GM19193 (cell line): ENCODE measurements around the gene RAB31.

Source experiments
- POLR2A ChIP-seq: IDR thresholded peaks from 4 replicates; pipeline ENCODE4 v1.6.1; 2011; ENCODE audit not compliant: insufficient read depth, insufficient read length; ENCODE audit errors: extremely low read depth

RAB31 gene

GRCh38 chr18:9685615-9685890 lies 22.5 kb upstream of the RAB31 start:
- no peak for TF ChIP-seq POLR2A

- no peak for TF ChIP-seq POLR2A
These were observed 19.9 kb upstream of the RAB31 start for GRCh38 chr18:9688036-9688741.

- no peak for TF ChIP-seq POLR2A
These were observed 18.8 kb upstream of the RAB31 start for GRCh38 chr18:9689253-9689652.

GRCh38 chr18:9690418-9691188 lies 17.5 kb upstream of the RAB31 start:
- no peak for TF ChIP-seq POLR2A

GRCh38 chr18:9691235-9691634 lies 16.9 kb upstream of the RAB31 start:
- TF ChIP-seq POLR2A: no peak

GRCh38 chr18:9694174-9694573 lies 13.9 kb upstream of the RAB31 start:
- no peak for TF ChIP-seq POLR2A

- no peak for TF ChIP-seq POLR2A
These were observed 13.1 kb upstream of the RAB31 start for GRCh38 chr18:9694952-9695495.

- TF ChIP-seq POLR2A: no peak
These were observed 12.5 kb upstream of the RAB31 start for GRCh38 chr18:9695605-9696004.

- TF ChIP-seq POLR2A: no peak
These were observed 12.0 kb upstream of the RAB31 start for GRCh38 chr18:9696112-9696511.

GRCh38 chr18:9696701-9697100 lies 11.4 kb upstream of the RAB31 start:
- no peak for TF ChIP-seq POLR2A

- TF ChIP-seq POLR2A: no peak
These were observed 11.0 kb upstream of the RAB31 start for GRCh38 chr18:9697121-9697520.

GRCh38 chr18:9698497-9698896 lies 9.6 kb upstream of the RAB31 start:
- no peak for TF ChIP-seq POLR2A

- no peak for TF ChIP-seq POLR2A
These were observed 7.8 kb upstream of the RAB31 start for GRCh38 chr18:9700261-9700796.

GRCh38 chr18:9701609-9702349 lies 6.3 kb upstream of the RAB31 start:
- no peak for TF ChIP-seq POLR2A

GRCh38 chr18:9704233-9705118 lies 3.6 kb upstream of the RAB31 start:
- TF ChIP-seq POLR2A: no peak

- TF ChIP-seq POLR2A: no peak
These were observed 2.8 kb upstream of the RAB31 start for GRCh38 chr18:9705183-9705829.
